B cell (primary cell): Measurements from ENCODE around the gene ATXN1.

Experiments
- EZH2 ChIP-seq: IDR thresholded peaks from 2 replicates; pipeline ENCODE4 v1.6.1; 2012; ENCODE audit warnings: borderline replicate concordance, low read depth, mild to moderate bottlenecking, moderate library complexity, low read length; ENCODE audit not compliant: insufficient read depth, poor library complexity, severe bottlenecking
- TF ChIP-seq, protein P1 (sequence below): fragments of 200-600 bp; IDR thresholded peaks from one replicate; pipeline ENCODE4 v1.8.0; 2022; ENCODE audit warnings: antibody characterized with exemption, mild to moderate bottlenecking

DNA sequence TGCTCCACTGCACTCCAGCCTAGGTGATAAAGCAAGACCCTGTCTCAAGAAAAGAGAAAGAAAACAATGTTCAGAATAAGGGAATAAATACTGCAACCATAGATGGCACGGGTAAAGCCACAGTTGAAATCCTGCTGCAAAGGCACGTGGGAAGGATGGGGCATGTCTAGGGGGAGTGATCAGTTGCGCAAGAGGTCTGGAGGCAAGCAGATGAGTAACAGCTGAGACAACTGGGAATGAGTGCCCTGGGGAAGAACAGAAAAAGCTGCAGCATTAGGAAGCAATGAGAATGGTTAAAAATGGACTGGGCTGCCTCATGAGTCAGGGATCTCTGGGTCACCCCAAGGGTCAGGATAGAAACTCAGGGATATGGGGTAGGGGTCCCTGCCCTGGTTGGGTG is 426.6 kb downstream of the ATXN1 start:
- TF ChIP-seq, protein P1, sequence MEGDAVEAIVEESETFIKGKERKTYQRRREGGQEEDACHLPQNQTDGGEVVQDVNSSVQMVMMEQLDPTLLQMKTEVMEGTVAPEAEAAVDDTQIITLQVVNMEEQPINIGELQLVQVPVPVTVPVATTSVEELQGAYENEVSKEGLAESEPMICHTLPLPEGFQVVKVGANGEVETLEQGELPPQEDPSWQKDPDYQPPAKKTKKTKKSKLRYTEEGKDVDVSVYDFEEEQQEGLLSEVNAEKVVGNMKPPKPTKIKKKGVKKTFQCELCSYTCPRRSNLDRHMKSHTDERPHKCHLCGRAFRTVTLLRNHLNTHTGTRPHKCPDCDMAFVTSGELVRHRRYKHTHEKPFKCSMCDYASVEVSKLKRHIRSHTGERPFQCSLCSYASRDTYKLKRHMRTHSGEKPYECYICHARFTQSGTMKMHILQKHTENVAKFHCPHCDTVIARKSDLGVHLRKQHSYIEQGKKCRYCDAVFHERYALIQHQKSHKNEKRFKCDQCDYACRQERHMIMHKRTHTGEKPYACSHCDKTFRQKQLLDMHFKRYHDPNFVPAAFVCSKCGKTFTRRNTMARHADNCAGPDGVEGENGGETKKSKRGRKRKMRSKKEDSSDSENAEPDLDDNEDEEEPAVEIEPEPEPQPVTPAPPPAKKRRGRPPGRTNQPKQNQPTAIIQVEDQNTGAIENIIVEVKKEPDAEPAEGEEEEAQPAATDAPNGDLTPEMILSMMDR = no peak
- TF ChIP-seq EZH2 = no peak
